ENCODE results near the gene LMOD1. TPM values are rescaled to one million over a fixed set of nuclear protein-coding genes. Genes with fewer than 3 reads are reported as not detected.
A peak's percentile ranks its signal among the peaks of the same experiment; 100 is the strongest.

LMOD1 gene
- total and polyA plus RNA-seq, 3 donors from 2014 or later = 31.4 to 46.3 (median 39.4) TPM

DNA sequence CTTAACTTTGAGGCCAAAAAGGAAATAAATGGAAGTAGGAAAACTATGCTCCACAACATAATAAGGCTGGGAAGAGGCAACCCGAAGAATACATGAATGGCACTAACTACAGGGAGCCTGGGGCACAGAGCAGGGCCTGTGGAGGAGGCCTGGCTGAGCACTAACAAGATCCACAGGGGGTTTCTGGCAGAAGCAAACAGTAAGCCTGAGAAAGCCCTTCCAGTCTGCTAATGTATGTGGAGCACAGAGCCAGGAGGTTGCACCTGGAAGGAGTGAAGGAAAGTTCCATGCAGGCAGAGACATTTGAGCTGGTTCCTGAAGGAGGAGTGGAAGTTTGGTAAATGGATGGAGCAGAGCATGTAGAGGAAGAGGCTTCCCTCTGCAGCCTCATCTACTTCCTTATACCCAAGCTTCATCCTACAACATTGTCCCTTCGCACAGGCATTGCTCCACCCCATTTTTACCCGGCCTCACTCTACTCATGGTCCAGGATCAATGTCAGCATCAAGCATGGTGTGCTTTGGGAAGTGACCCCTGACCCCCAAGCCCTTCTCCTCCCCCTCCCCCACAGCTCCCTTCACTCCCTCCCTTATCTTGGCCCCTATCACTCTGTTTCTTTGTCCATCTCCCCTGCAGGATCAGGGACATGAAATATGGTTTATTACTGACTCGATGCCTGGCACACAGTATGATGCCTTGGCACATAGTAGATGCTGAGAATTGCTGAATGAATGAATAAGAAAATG is 34.3 kb downstream of the LMOD1 start:
- peaks cover 48% of the 10 kb centered on the region for H3K4me1 ChIP-seq
- intact Hi-C loops (cut with DNase I; ENCODE audit: low total_unique reads) = no loop called here
- H3K36me3 ChIP-seq (ENCODE audit: low read depth, missing control alignments) = no peaks in the 10 kb centered on the region
- peak overlapping the region; percentile 27 to 81 for H3K27ac ChIP-seq
- no peak for DNase-seq
- no peak overlapping the region for H3K4me3 ChIP-seq
- TF ChIP-seq, protein P1, sequence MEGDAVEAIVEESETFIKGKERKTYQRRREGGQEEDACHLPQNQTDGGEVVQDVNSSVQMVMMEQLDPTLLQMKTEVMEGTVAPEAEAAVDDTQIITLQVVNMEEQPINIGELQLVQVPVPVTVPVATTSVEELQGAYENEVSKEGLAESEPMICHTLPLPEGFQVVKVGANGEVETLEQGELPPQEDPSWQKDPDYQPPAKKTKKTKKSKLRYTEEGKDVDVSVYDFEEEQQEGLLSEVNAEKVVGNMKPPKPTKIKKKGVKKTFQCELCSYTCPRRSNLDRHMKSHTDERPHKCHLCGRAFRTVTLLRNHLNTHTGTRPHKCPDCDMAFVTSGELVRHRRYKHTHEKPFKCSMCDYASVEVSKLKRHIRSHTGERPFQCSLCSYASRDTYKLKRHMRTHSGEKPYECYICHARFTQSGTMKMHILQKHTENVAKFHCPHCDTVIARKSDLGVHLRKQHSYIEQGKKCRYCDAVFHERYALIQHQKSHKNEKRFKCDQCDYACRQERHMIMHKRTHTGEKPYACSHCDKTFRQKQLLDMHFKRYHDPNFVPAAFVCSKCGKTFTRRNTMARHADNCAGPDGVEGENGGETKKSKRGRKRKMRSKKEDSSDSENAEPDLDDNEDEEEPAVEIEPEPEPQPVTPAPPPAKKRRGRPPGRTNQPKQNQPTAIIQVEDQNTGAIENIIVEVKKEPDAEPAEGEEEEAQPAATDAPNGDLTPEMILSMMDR (IDR thresholded peaks at IDR 0.05) = no peak
- TF ChIP-seq POLR2A (IDR thresholded peaks at IDR 0.05) = no peak
- WGBS, 2 donors = 76 to 82% methylated on average over 4 of the region's 4 CpGs
- H3K9me3 ChIP-seq = no peaks in the 10 kb centered on the region
- H3K27me3 ChIP-seq = no peaks in the 10 kb centered on the region

DNA sequence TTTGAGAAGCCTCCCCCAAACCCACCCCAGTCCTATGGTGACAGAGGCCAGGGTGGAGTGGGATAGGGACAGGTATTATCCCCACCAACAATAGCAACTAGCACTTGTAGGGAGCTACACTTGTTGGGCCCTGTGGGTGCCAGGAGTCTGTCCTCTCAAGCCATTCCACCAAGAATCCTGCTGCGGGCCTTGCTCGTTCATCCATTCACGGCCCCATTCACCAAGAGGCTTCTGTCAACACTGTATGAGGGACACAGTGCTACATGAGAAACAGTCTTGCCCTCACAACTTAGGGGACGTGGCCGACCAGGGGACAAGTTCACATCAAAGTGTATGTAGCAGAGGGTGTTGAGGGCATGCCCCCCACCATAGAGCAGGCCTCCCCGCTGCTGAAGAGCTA is 38.7 kb downstream of the LMOD1 start:
- Histone ChIP-seq H3K27me3 (no peaks in the 10 kb centered on the region), H3K4me3 (no peak overlapping the region), H3K27ac (peak overlapping the region; percentile 9 to 91), H3K9me3 (no peaks in the 10 kb centered on the region), H3K36me3 (ENCODE audit: low read depth, missing control alignments) (no peaks in the 10 kb centered on the region), H3K4me1 (peaks cover 56% of the 10 kb centered on the region)
- DNase-seq = no peak
- TF ChIP-seq, protein P1 (IDR thresholded peaks at IDR 0.05) = no peak
- no peak for TF ChIP-seq POLR2A (IDR thresholded peaks at IDR 0.05)
- intact Hi-C loops (cut with DNase I; ENCODE audit: low total_unique reads) = no loop called here
- WGBS, 2 donors = 80 to 87% methylated on average over 1 to 6 of the region's 6 CpGs

DNA sequence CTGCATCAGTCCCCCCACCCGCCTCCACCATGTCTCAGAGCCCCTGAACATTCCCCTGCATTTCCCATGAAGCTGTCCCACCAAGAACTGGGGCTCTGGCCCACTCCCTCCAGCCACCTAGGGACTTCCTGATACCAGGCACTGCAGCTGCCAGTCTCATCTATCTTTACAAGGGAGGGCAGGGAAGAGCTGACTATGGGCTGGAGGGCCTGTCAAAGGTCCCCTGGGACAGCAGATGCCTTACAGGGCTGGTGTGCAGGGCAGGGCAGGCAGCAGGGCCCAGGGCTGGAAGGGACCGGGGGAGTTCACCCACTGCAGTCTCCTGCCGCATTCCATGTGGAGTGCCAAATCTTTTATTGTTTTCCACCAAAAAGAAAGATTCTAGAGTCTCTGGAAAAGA is 40.0 kb downstream of the LMOD1 start:
- H3K9me3 ChIP-seq = no peaks in the 10 kb centered on the region
- H3K36me3 ChIP-seq (ENCODE audit: low read depth, missing control alignments) = no peaks in the 10 kb centered on the region
- intact Hi-C loops (cut with DNase I; ENCODE audit: low total_unique reads) = no loop called here
- H3K27ac ChIP-seq = peak overlapping the region; percentile 88 to 91
- H3K4me1 ChIP-seq = peaks cover 55% of the 10 kb centered on the region
- H3K4me3 ChIP-seq = no peak overlapping the region
- TF ChIP-seq, protein P1 (IDR thresholded peaks at IDR 0.05) = no peak
- TF ChIP-seq POLR2A (IDR thresholded peaks at IDR 0.05) = no peak
- DNase-seq = no peak
- no peaks in the 10 kb centered on the region for H3K27me3 ChIP-seq
- WGBS, 2 donors = 50 to 59% methylated on average over 3 of the region's 3 CpGs

DNA sequence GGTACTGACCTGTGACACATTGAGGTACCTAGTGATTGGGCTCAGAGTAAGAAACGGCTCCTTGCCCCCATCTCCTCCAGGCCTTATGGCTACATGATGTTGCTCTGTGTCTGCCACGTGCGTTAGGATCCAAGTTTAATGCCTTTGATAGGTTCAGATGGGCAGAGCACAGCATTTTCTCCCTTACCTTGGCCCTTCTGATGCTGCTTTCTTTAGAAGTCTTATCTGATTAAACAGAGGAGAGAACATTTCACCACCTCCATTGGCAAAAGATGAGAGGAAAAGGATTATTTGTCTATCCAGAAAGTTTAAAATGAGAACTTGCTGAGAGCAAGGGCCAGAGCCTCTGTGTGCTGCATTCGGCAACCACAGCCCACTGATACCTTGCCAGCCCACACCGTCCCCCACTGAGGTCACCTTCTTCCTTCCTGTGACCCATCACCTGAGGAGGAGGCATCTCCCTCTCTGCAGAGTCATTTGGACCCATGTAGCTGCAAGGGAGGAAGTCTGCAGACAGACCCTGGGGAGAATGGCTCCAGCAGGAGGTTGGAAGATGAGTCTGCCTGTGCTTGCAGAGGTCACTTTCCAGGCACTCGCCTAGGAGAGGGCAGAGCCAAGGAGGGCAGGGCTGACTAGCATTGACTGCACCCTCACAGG is 41.0 kb downstream of the LMOD1 start:
- intact Hi-C loops (cut with DNase I; ENCODE audit: low total_unique reads) = no loop called here
- TF ChIP-seq POLR2A (IDR thresholded peaks at IDR 0.05) = no peak
- TF ChIP-seq, protein P1 (IDR thresholded peaks at IDR 0.05) = no peak
- no peak for DNase-seq
- Histone ChIP-seq H3K27ac (peak overlapping the region; percentile 88 to 91), H3K36me3 (ENCODE audit: low read depth, missing control alignments) (no peaks in the 10 kb centered on the region), H3K4me3 (no peak overlapping the region), H3K9me3 (no peaks in the 10 kb centered on the region), H3K27me3 (no peaks in the 10 kb centered on the region), H3K4me1 (peaks cover 55% of the 10 kb centered on the region)
- WGBS, 2 donors = 52 to 55% methylated on average over 5 to 6 of the region's 6 CpGs
